Fibroblast of peridontal ligament (primary cell): Measurements from ENCODE around the gene HOXC13.

ENCODE experiments used
- DNase-seq: peaks from one replicate; pipeline ENCODE4 v3.0.0-alpha.2; 2010; ENCODE audit errors: extremely low read depth

HOXC13 gene

GRCh38 chr12:53955036-53955775 is 16.6 kb downstream of the HOXC13 start:
- no peak for DNase-seq

GRCh38 chr12:53955776-53956250 is 17.2 kb downstream of the HOXC13 start:
- DNase-seq: no peak

- no peak for DNase-seq
Observed at GRCh38 chr12:53956251-53956887, 17.7 kb downstream of the HOXC13 start.

GRCh38 chr12:53956914-53957536 is 18.4 kb downstream of the HOXC13 start:
- DNase-seq: no peak

- no peak for DNase-seq
Observed at GRCh38 chr12:53958128-53958527, 19.5 kb downstream of the HOXC13 start.

- no peak for DNase-seq
Observed at GRCh38 chr12:53959314-53959713, 20.7 kb downstream of the HOXC13 start.

- no peak for DNase-seq
Observed at GRCh38 chr12:53960187-53961024, 21.8 kb downstream of the HOXC13 start.

GRCh38 chr12:53961025-53961761 is 22.6 kb downstream of the HOXC13 start:
- no peak for DNase-seq

GRCh38 chr12:53963005-53963404 is 24.4 kb downstream of the HOXC13 start:
- DNase-seq: no peak

- no peak for DNase-seq
Observed at GRCh38 chr12:53963434-53964314, 25.0 kb downstream of the HOXC13 start.

GRCh38 chr12:53964315-53964713 is 25.7 kb downstream of the HOXC13 start:
- DNase-seq: no peak

- DNase-seq: no peak
Observed at GRCh38 chr12:53965281-53966084, 26.9 kb downstream of the HOXC13 start.

GRCh38 chr12:53966085-53966384 is 27.4 kb downstream of the HOXC13 start:
- no peak for DNase-seq

GRCh38 chr12:53966385-53967133 is 27.9 kb downstream of the HOXC13 start:
- no peak for DNase-seq

GRCh38 chr12:53967421-53967925 is 28.8 kb downstream of the HOXC13 start:
- no peak for DNase-seq

GRCh38 chr12:53968214-53969127 is 29.8 kb downstream of the HOXC13 start:
- DNase-seq: no peak

- DNase-seq: no peak
Observed at GRCh38 chr12:53969588-53970259, 31.1 kb downstream of the HOXC13 start.
